Activated T-cell treated with anti-CD3 and anti-CD28 coated beads for 24 hours (primary cell): ENCODE results near the gene MEG3.

Experiments used
- DNase-seq: peaks from one replicate; pipeline ENCODE4 v3.0.0-alpha.2; 2020; ENCODE audit warnings: low read depth

MEG3 gene

DNA sequence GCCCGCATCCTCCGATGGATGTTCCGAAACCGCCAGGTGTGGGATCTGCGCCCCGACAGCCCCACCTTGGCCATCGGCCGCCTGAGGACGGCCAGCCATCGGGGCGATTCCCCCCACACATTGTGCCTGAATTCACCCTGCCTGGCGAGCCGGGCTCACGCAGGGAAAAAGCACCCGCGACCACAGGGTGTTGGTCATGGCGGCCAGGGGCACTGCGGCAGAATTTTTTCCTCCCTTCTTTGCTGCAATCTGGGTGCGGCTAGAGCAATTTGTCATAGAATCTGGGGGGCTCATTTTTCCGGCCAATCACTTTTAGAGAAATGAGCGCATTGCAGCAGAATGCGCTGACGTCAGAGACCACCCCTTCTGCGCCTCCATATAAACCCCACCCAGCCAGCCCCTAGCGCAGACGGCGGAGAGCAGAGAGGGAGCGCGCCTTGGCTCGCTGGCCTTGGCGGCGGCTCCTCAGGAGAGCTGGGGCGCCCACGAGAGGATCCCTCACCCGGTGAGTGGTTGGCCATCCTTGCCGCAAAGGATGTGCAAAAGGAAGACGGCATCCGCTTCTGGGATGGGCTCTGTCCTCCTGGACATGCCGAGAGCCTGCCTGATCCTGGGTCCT is at the start of gene MEG3:
MEG3 (plus strand) TSS at position 406 of the 619 bp plus-strand sequence.
- DNase-seq: no peak

DNA sequence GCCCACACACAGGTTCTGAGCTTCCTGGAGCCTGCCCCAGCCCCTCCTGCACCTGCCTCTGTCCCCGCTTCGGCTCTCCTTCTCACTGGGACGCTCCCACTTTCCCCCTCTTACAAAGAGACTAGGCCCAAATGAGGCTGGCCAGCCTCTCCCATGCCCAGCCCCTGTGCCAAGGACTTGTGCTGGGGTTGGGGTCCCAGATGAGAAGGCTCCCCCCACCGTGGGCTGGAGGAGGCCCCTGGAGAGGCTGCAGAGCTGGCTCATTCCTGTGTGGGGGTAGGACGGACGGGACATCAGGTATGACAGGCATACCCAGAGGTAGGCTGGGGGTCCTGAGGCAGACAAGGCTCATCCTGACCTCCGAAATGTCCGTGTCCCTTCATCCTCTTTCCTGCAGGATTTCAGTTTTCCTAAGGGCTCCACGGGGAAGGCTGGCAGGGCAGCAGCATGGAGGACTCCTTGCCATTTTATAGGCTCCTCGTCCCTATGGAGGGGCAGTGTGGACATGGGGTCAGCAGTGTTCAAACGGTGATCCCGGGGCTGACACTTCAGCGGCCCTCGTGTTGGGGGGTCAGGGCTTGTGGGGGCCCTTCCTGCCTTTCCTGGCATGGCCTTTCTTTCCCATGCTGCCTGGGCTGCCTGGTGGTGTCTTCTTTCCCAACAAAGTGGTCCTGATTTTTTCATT is 49.1 kb upstream of the MEG3 start:
- DNase-seq: no peak

DNA sequence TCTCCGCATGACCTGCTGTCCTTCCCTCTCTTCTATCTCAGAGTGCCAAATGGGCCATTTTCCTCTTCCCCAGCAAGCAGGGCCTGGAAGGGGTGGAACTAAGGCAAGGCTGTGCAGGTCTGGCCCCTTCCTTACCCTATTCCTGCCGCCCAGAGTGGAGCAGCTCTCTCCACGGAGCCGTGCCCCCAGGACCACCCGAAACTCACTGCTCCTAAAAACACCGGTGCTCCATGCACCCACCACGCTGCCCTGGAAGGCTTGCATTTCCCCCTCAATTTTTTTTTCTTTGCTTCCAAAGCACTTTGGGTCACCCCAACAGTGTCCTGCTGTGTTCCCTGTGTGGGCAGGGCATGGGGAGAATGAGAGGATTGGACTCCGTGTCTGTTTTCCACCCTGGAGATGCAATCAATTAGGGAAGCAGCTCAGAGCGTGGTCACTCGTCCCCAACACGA is 48.5 kb upstream of the MEG3 start:
- DNase-seq: no peak

DNA sequence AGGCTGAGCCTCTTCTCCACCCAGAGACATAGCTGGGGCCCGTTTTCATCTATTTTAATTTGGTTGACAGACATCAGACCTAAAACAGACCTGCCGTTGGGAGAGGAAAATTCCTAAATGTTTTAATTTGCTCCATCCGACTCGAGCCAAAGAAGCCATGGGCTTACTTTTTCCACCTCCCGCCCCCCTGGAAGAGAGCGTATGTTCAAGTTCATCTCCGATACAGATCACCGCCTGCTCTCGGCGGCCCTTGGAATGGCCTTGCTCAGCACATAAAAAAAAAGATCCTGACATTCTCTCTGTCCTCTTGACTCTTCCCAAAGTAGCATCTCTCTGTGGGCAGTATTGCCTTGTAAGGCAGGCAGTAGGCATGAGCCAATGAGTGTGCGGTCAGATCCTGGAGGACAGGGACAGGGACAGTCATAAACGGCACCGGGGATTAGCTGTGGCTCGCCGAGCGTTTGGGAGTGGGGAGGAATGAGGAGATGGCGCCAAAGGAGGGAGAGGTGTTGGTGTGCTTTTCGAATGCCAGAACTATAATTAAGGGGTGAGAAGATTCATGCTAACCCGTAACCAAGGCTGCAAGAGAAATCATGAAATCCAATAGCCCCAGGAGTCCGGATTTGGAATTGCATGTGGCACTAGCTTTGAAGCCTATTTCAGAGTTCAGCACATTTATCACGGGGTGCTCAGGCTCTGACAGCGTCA is 47.9 kb upstream of the MEG3 start:
- no peak for DNase-seq

DNA sequence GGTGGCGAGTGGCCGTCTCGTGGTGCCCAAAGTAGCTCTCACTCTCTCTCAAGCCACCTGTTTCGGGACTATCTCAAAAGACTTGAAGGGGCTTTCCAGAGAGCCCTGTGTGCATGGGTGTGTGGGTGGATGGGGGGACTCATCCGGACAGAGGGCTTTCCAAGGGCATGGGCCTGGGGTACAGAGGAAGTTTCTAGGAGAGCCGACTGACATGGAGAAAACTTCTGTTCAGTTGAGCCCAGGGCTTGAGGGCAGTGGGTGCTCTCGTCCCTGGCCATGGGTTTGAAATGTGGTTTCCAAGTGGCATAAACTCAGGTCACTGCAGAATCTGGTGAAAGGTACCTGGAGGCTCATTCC is 47.4 kb upstream of the MEG3 start:
- DNase-seq: no peak

DNA sequence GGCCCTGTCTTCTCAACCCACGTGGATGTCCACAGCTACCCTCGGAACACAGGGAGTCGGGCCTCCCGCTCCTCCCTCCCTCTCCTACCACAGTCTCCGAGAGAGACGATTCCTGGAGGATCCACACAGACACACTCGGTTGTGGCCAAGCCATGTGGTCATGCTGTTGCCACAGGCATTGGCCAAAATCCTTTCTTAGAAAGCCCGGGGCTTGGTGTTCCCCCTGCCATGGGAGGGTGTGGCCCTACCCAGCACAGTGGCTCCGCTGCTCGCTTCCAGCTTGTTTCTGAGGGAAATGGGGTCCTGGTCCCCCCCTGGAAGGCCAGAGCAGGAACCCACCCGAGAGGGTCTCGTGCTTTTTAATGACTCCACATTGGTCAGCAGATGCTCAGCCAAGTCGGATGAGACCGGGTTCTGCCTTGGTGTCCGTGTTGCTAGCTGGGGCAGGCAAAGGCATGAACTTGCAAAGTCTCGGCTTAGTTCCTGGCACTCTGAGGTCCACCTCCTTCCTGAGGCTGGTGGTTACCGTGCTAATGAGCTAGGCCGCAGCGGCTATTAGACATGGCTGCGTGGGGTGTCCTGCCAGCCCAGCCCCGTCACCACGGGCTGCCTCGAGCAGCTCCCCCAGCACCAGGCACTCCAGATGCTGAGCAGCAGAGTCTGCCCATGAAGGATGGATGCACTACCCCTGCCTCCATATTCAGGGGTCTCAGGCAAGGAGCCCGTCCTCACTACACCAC is 46.8 kb upstream of the MEG3 start:
- no peak for DNase-seq

DNA sequence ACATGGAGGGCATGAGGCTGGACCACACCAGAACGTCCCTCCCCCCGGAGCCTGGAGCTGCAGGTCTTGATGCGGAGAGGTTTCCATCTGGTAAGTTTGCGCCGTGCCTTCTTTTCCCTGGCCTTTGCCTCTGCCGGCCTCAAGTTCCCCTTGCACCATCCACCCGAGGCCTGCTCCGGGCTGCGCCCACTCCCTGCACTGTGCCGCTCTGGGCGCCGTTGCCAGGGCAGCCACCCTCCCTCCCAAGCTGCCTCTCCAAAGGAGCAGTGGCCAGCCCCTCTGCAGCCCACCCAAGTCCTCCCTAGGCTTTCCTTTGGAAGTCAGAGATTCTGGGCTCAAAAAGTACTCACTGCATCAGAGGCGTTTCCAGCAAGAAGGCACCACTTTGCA is 46.2 kb upstream of the MEG3 start:
- no peak for DNase-seq

DNA sequence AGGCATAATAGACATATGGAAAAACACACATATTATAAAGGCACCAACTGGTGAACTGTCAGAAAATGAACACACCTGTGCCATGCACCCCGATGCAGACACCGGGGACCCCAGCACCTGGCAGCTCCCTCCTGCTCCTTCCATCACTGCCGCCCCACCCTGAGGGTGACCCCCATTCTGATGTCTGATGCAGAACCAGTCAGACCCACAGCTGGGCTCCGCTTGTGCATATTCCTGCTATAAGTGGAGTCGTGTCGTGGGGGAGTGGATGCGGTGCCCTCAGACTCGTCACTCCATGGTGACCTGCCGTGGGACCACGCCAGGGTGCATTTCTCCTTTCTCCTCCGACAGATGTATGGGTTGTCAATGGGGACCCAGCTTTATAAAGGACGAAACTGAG is 45.7 kb upstream of the MEG3 start:
- no peak for DNase-seq

DNA sequence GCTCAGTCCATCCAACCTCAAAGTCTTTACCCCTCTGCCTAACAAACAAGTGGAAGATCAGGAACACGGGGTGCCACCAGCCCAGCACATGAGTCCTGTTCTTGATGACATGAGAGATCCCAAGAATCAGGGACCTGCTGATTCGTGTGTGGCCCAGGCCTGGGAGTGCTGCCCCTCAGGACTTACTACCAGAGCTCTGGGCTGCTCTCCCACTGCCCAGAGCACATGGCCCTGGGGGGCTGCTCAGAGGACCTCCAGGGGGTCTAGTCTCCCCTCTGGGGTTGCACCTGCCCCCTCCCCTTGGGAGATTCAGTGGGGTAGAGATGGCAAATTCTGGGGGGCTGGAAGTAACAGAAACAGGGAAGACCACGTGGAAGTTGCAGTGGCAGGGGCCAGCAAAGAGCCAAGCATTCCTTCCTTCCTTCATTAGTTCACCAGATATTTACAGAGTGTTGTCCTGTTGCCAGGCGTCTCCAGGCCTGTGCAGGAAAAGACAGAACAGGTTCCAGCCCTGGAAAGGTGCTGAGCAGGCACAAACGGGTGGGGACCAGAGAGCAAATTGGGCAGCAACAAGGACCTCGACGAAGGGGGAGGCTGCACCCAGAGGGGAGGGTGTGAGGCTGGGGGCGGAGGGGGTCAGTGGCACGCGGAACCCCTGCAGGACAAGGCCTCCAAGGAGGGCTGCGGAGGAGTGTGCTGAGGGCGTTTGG is 45.1 kb upstream of the MEG3 start:
- DNase-seq: no peak

DNA sequence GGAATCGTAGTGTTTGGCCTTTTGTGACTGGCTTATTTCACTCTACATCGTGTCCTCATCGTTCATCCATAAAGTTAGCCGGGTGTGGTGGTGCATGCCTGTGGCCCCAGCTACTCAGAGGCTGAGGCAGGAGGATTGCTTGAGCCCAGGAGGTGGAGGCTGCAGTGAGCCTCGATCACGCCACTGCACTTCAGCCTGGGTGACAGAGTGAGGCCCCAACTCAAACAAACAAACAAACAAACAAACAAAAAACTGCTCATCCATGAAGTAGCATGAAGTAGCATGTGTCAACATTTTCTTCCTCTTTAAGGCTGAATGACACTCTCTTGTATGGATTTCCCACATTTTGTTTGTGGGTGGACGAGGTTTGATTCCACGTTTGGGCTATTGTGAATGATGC is 44.0 kb upstream of the MEG3 start:
- DNase-seq: no peak

DNA sequence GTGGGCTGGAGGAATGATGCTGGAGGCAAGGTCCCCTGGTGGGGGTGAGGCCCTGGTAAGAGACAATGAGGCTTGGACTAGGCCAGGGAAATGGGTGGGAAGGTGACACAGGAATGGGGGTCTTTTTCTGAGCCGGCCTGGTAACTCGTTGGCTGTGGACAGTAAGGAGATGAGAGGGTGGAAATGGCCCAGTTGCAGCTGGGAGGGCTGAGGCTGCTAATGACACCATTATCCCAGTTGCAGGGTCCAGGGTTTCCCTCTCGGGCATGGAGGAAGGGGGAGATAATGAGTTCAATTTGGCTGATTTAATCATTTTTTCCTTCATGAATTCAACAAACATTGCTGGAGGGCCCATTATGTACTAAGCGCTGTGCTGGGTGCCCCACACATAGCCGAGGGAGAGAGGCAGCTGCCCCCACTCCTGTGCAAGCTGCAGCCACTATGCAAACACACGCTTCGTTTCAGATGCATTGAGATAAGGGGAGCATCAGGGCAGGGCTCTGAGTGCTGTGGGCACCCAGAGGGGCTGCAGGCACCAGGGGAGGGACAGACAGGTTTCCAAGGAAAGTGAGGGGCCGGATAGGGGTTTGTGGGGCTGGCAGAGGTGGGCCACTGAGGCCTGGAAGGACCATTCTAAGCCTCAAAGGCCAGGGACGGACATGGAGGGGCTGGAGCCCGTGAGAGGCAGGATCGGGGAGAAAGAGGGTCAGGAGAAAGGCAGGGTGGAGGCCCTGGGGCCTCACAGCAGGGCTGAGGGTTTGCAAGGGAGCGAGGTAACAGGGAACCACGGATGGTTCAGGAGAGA is 43.2 kb upstream of the MEG3 start:
- DNase-seq: no peak

DNA sequence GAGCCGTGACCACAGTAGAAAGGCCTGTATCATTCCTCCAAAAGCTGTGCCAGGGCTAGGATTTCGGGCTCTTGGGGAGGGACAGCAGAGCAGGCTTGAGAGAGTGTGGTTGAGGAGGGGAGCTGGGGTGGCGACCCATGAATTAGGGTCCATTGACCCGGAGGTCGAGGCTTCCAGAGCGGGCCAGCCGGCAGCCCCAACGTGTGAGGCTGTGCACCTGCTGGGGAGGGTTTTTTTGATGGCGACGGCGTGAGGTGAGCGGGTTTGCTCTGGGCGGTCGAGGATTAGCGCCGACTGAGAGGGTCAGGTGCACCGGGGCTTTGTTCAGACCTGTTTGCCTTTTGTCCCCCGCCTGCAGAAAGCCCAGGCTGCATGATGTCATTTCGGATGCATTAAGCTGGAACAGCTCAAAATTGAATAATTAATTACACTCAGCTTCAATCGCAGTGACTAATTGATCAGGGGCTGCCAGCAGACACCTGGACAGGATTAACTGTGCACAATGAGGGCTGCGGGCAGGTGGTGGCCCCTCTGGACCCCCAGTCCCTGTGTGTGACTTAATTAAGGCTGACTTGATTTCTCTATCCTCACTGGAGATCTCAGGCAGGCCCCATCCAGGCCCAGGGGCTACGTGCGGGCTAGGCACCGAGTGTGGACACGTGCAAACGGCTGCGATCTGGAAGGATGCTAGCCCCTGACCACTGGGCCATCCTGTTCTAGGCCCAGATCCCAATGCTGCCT is 42.1 kb upstream of the MEG3 start:
- DNase-seq: no peak

DNA sequence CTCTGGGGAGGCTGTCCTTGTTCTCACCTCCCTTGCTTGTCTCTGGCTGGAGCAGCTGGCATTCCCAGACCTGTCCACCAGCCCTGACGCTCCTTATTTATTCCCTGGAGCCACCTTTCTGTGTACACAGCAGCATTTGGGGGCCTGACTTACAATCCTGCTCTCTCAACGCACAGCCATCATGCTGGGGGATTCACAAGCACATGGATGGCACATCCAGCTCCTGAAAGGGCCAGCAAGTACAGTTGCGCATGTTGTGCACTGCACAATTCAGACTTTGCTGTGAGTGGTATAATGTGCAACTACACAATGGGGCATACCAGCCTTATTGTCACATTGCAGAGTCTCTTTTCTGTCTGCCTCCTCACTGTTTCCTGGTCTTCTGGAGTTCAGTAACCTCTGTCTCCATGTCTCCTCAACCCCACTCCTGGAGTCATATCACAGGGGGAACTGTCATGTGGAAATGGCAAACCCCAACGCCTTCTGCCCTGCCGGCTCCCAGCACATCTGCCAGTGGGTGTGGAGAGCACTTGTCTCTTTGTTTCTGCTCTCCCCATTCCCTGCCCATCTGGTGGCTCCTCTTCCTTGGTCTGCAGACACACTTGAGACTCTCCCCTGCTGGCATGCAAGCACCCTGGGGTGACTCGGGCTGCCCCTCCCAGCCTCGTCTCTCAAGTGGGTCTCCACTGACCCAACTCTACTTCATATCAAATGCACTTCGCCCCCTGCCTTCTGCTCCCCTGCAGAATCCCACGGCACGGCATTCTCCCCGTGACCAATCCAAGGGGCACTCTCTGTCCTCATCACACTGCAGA is 41.2 kb upstream of the MEG3 start:
- DNase-seq: no peak

DNA sequence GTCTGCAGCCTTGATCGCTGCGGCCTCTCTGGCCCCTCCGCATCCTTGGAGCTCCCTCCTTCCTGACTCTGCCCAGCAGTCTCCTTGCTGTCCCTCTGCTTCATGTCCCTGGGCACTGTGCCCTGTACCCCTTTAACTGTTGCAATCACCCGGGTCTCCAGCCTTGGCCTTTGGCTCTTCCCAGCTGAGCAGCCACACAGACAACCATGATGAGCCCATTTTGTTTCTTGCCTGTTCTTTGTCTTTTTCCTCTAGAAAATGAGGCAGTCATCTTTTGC is 40.6 kb upstream of the MEG3 start:
- no peak for DNase-seq

DNA sequence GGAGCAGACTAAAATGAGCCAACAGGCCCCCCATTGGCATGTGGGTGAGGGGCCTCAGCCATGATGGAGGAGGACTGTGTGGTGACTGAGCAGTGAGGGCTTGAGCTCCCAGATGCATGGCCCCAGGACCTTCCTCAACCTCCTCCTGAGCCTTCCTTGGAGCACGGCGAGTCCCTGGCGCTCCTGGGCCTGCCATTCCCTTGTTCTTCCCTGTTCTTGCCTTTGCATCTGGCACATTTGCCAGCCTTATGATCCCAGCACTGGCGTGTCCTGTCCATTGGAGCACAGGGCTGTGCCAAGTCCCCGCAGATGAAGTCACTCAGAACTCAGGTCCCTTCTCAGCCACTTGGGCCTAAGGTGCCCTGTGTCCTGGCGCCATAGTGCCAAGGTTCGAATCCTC is 40.3 kb upstream of the MEG3 start:
- DNase-seq: no peak

DNA sequence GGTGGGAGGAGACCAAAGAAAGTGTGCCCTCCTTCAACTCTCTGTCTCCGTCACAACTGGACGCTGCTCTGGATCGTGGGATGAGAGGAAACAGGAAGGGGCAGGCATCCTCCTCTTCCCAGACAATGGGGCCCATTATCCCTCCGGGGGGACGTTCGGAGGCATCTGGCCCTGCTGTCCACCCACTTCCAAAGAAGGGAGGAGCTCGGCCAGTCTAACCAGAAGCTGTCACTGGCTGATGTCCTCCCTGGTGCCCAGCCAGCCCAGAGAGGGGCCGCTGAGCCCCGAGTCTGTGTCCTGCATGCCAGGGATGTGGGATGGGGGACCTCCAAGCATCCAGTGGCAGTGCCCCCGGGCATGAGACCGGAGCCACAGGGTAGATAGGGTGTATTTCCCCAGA is 39.8 kb upstream of the MEG3 start:
- no peak for DNase-seq

DNA sequence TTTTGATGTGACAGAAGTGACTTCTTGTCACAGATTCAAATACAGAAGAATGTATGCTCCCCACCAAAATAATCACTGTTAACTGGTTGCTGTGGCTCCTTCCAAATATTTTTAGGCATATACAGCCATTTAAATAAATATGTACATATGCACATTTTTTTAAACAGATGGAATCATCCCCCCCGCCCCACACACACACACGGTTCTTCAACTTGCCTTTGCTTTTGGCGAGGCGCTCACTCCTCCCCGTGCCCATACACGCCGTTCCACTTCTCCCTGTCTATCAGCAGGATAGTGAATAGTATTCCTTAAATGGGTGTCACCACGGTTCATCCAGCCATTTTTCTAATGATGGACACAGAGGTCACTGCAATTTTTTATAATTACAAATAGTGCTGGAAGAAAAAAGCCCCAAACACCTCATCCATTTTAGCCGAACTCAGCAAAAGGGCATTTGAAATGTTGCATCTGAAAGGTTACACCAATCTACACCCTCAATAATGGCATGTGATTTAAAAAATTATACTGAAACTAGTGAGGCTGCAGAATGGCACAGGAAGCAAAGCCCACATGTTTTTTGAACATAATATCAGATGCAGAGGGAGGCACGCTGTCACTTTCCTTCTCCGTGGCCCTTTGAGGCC is 39.2 kb upstream of the MEG3 start:
- no peak for DNase-seq

DNA sequence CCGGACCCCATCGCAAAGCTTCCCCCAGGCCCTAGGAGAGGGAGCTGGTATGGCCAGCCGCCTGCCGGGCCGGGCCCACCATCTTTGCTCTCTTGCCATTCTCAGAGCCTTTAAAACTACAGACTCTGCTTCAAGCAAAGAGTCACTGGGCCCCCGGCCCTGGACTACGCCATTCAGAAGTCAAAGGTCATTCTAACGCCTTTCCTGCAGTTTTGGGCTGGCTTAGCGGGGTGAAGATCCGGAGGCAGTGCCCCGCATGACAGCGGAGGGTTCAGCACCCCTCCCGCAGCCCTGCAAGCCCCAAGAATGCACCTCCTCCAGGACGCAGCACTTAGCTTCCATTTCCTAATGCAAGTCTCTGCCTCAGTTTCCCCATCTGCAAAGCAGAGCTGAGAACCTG is 38.3 kb upstream of the MEG3 start:
- DNase-seq: no peak

DNA sequence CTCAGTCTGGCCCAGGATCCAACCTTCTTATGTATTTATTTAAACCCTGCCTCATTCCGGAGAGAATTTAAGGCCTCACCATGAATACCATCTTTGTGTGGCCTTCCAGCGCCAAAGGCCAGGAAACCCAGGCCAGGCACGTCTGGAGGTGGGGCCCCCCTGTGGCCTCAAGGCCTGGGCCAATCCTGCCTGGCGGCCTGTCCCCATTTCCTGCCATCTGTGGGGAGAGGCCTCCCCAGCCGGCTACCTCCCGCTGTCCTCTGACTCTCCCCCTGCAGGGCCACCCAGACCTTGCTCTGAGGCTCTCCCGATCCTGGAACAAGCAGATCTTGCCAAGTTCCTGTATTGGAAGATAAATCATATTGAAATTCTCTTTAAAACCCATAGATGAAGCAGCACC is 37.4 kb upstream of the MEG3 start:
- DNase-seq: no peak

DNA sequence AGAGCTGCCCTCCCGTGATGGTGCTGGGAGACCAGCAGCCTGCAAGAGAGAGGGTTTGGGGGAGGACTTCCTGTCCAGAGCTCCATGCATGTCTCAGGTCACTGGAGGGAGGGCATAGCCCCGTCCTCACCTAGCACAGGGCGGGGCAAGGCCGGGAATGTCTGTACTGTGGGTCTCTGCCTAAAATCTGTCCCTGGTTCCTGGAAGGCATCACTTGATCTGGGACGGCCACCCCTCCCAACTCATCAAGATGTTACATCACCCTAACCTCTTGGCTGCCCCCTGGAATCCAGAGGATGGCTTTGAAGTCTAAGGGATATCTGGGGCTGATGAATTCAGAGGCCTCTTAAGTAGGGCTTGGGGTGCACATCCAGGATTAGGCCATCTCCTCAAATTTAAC is 37.0 kb upstream of the MEG3 start:
- no peak for DNase-seq
